Measurements from ENCODE around the gene BEAN1. TPM values are rescaled to one million over a fixed set of nuclear protein-coding genes. Genes with fewer than 3 reads are reported as not detected.
A peak's percentile ranks its signal among the peaks of the same experiment; 100 is the strongest.

The BEAN1 gene
- total and polyA plus RNA-seq, 2 donors (not counting 1 experiment from before 2014, with no cell fraction given), result 0.07 TPM; not detected in 1

- Histone ChIP-seq H3K4me2 (ENCODE audit: extremely low read depth, insufficient read depth, low read length) (no peak overlapping the region), H3K36me3 (ENCODE audit: control insufficient read depth, insufficient read depth, low read length) (no peaks in the 10 kb centered on the region), H3K27ac (ENCODE audit: insufficient read depth, low read length) (no peak overlapping the region), H3K9me3 (ENCODE audit: control insufficient read depth, insufficient read depth, low read depth, low read length) (no peaks in the 10 kb centered on the region), H2AFZ (ENCODE audit: low read length) (no peak overlapping the region), H3K4me1 (ENCODE audit: control insufficient read depth, extremely low read depth, insufficient read depth, low read length) (no peaks in the 10 kb centered on the region), H3K27me3 (ENCODE audit: control insufficient read depth, insufficient read depth, low read length) (peaks cover 6% of the 10 kb centered on the region), H3K79me2 (ENCODE audit: control insufficient read depth, insufficient read depth, low read length) (no peaks in the 10 kb centered on the region), H3K4me3 (replicated peaks in 1 of 4; ENCODE audit: control extremely low read depth in 1 of 4, insufficient read depth in 1 of 4, low read depth in 3 of 4, low read length in 4 of 4) (no peak overlapping the region), H4K20me1 (ENCODE audit: control insufficient read depth, extremely low read depth, insufficient read depth, low read length) (no peaks in the 10 kb centered on the region), H3K9ac (ENCODE audit: insufficient read depth, low read length) (no peak overlapping the region)
- DNase-seq (ENCODE audit: low read depth in 2 of 2), result no peak
- TF ChIP-seq CTCF (conservative IDR thresholded peaks at IDR 0.05 in 1 of 2, IDR thresholded peaks at IDR 0.05 in 1 of 2; ENCODE audit: low read depth in 1 of 2, low read length in 2 of 2) (no peak), EZH2 (IDR thresholded peaks at IDR 0.05; ENCODE audit: low read length, missing control alignments) (no peak)
Measured at GRCh38 chr16:66477028-66477515, 50.0 kb downstream of the BEAN1 start.

GRCh38 chr16:66478733-66479511, 51.8 kb downstream of the BEAN1 start:
- Histone ChIP-seq H4K20me1 (ENCODE audit: control insufficient read depth, extremely low read depth, insufficient read depth, low read length) (no peaks in the 10 kb centered on the region), H3K27ac (ENCODE audit: insufficient read depth, low read length) (no peak overlapping the region), H3K4me1 (ENCODE audit: control insufficient read depth, extremely low read depth, insufficient read depth, low read length) (no peaks in the 10 kb centered on the region), H2AFZ (ENCODE audit: low read length) (peak overlapping the region; percentile 49), H3K4me2 (ENCODE audit: extremely low read depth, insufficient read depth, low read length) (no peak overlapping the region), H3K79me2 (ENCODE audit: control insufficient read depth, insufficient read depth, low read length) (no peaks in the 10 kb centered on the region), H3K36me3 (ENCODE audit: control insufficient read depth, insufficient read depth, low read length) (no peaks in the 10 kb centered on the region), H3K4me3 (replicated peaks in 1 of 4; ENCODE audit: control extremely low read depth in 1 of 4, insufficient read depth in 1 of 4, low read depth in 3 of 4, low read length in 4 of 4) (no peak overlapping the region), H3K9me3 (ENCODE audit: control insufficient read depth, insufficient read depth, low read depth, low read length) (no peaks in the 10 kb centered on the region), H3K27me3 (ENCODE audit: control insufficient read depth, insufficient read depth, low read length) (peaks cover 6% of the 10 kb centered on the region), H3K9ac (ENCODE audit: insufficient read depth, low read length) (no peak overlapping the region)
- peak; percentile 39 to 48 for DNase-seq (ENCODE audit: low read depth in 2 of 2)
- TF ChIP-seq EZH2 (IDR thresholded peaks at IDR 0.05; ENCODE audit: low read length, missing control alignments) (no peak), CTCF (conservative IDR thresholded peaks at IDR 0.05 in 1 of 2, IDR thresholded peaks at IDR 0.05 in 1 of 2; ENCODE audit: low read depth in 1 of 2, low read length in 2 of 2) (peak; percentile 74 to 80)

- H3K9me3 ChIP-seq (ENCODE audit: control insufficient read depth, insufficient read depth, low read depth, low read length), result no peaks in the 10 kb centered on the region
- TF ChIP-seq EZH2 (IDR thresholded peaks at IDR 0.05; ENCODE audit: low read length, missing control alignments) (no peak), CTCF (conservative IDR thresholded peaks at IDR 0.05 in 1 of 2, IDR thresholded peaks at IDR 0.05 in 1 of 2; ENCODE audit: low read depth in 1 of 2, low read length in 2 of 2) (no peak)
- H3K4me3 ChIP-seq (replicated peaks in 1 of 4; ENCODE audit: control extremely low read depth in 1 of 4, insufficient read depth in 1 of 4, low read depth in 3 of 4, low read length in 4 of 4), result no peak overlapping the region
- peaks cover 6% of the 10 kb centered on the region for H3K27me3 ChIP-seq (ENCODE audit: control insufficient read depth, insufficient read depth, low read length)
- no peaks in the 10 kb centered on the region for H3K36me3 ChIP-seq (ENCODE audit: control insufficient read depth, insufficient read depth, low read length)
- H3K4me2 ChIP-seq (ENCODE audit: extremely low read depth, insufficient read depth, low read length), result no peak overlapping the region
- no peak overlapping the region for H2AFZ ChIP-seq (ENCODE audit: low read length)
- H3K79me2 ChIP-seq (ENCODE audit: control insufficient read depth, insufficient read depth, low read length), result no peaks in the 10 kb centered on the region
- H3K4me1 ChIP-seq (ENCODE audit: control insufficient read depth, extremely low read depth, insufficient read depth, low read length), result no peaks in the 10 kb centered on the region
- H3K9ac ChIP-seq (ENCODE audit: insufficient read depth, low read length), result no peak overlapping the region
- H4K20me1 ChIP-seq (ENCODE audit: control insufficient read depth, extremely low read depth, insufficient read depth, low read length), result no peaks in the 10 kb centered on the region
- no peak for DNase-seq (ENCODE audit: low read depth in 2 of 2)
- no peak overlapping the region for H3K27ac ChIP-seq (ENCODE audit: insufficient read depth, low read length)
Measured at GRCh38 chr16:66479661-66480264, 52.7 kb downstream of the BEAN1 start.

Measured in fibroblast of lung (primary cell).